Esophagus squamous epithelium (tissue), 5 donors: ENCODE results near the gene ZNF592. TPM values are rescaled to one million over a fixed set of nuclear protein-coding genes. Genes with fewer than 3 reads are reported as not detected.

ENCODE experiments used
- DNase-seq: peaks from one replicate; lab custom pipeline; 2025; lab: John Stamatoyannopoulos, UW
- H3K27ac ChIP-seq, 4 donors: fragments of 200-600 bp; sonication (generic); one replicate each; pipeline ENCODE4 v1.5.1; 2016 to 2019; ENCODE audit warnings: mild to moderate bottlenecking in 1 of 4
- H3K27me3 ChIP-seq, 4 donors: fragments of 200-600 bp; sonication (generic); 1 replicate in 3 of 4; 2 replicates in 1 of 4; pipeline versions ENCODE4 v1.5.1 to v1.6.0; 2017 to 2021; ENCODE audit warnings: antibody characterized with exemption in 1 of 4
- H3K36me3 ChIP-seq, 3 donors: fragments of 200-600 bp; sonication (generic); one replicate each; pipeline ENCODE4 v1.5.1; 2016 to 2019
- H3K4me1 ChIP-seq, 3 donors: fragments of 200-600 bp; sonication (generic); one replicate each; pipeline ENCODE4 v1.5.1; 2017 to 2019
- H3K4me3 ChIP-seq, 4 donors: fragments of 200-600 bp; sonication (generic); 1 replicate in 3 of 4; 2 replicates in 1 of 4; pipeline ENCODE4 v1.5.1; 2016 to 2019; ENCODE audit warnings: mild to moderate bottlenecking in 2 of 4, moderate library complexity in 1 of 4
- H3K9me3 ChIP-seq, 3 donors: fragments of 200-600 bp; sonication (generic); one replicate each; pipeline ENCODE4 v1.5.1; 2016 to 2019
- CTCF ChIP-seq, 6 experiments: fragments of 450-650 bp in 4 of 6; fragments of 200-600 bp in 2 of 6; sonication (generic) in 2 of 6; IDR thresholded peaks; one replicate each; pipeline ENCODE4 v1.5.1; 2016 to 2019; ENCODE audit warnings: antibody characterized with exemption in 6 of 6, mild to moderate bottlenecking in 4 of 6, moderate library complexity in 4 of 6
- POLR2A ChIP-seq, 4 donors: fragments of 450-650 bp; IDR thresholded peaks; one replicate each; pipeline ENCODE4 v1.6.1; 2017; ENCODE audit warnings: antibody characterized with exemption in 4 of 4, mild to moderate bottlenecking in 4 of 4, moderate library complexity in 3 of 4
- WGBS, 2 donors: methylation state at CpG; one replicate each; pipeline ENCODE4 v1.1.5; 2018; 5-methylcytosine and 5-hydroxymethylcytosine counted together
- intact Hi-C: fragments of 100-400 bp; cut with DNase I; formaldehyde crosslinking; loops from one replicate; pipeline ENCODE4 v1.15.0; 2022
- total RNA-seq, 4 donors: library from RNA; depleted of rRNA; stranded (reverse); fragments of >200 nt; gene quantifications; one replicate each; pipeline ENCODE4 v1.1.0, GENCODE V29; 2016
- donor health status: DM: yes; HTN: yes; CAD: no.

The ZNF592 gene
- total RNA-seq, 4 donors from 2014 or later: 8.0 to 12.2 (median 10.3) TPM

- Histone ChIP-seq H3K4me1 (peaks cover 4 to 76% (median 8%) of the 10 kb centered on the region in 3 donors), H3K9me3 (no peaks in the 10 kb centered on the region), H3K4me3 (no peak overlapping the region), H3K27me3 (no peaks in the 10 kb centered on the region), H3K36me3 (no peaks in the 10 kb centered on the region), H3K27ac (no peak overlapping the region)
- no peak for TF ChIP-seq CTCF (IDR thresholded peaks at IDR 0.05)
- no peak for TF ChIP-seq POLR2A (IDR thresholded peaks at IDR 0.05)
- intact Hi-C loops: no loop called here
- 100% methylated on average over 1 of the region's 1 CpG; no CpG with 5 or more reads in 1 of the 2 donors for WGBS, 2 donors
- no peak for DNase-seq
Observed at GRCh38 chr15:84755736-84756527, 7.5 kb downstream of the ZNF592 start.

GRCh38 chr15:84759018-84759417 lies 10.6 kb downstream of the ZNF592 start:
- TF ChIP-seq POLR2A (IDR thresholded peaks at IDR 0.05) (no peak), CTCF (IDR thresholded peaks at IDR 0.05) (no peak)
- WGBS, 2 donors: 70 to 100% methylated on average over 1 of the region's 1 CpG
- Histone ChIP-seq H3K27me3 (no peaks in the 10 kb centered on the region), H3K36me3 (no peaks in the 10 kb centered on the region), H3K4me1 (peaks cover 0 to 79% (median 5%) of the 10 kb centered on the region in 3 donors), H3K27ac (no peak overlapping the region), H3K4me3 (no peak overlapping the region), H3K9me3 (no peaks in the 10 kb centered on the region)
- intact Hi-C loops: no loop called here
- DNase-seq: no peak

- 93 to 100% methylated on average over 1 of the region's 1 CpG for WGBS, 2 donors
- TF ChIP-seq CTCF (IDR thresholded peaks at IDR 0.05) (no peak), POLR2A (IDR thresholded peaks at IDR 0.05) (no peak)
Observed at GRCh38 chr15:84760219-84760618, 11.8 kb downstream of the ZNF592 start.

GRCh38 chr15:84761607-84762131 lies 13.3 kb downstream of the ZNF592 start:
- H3K9me3 ChIP-seq: no peaks in the 10 kb centered on the region
- peaks cover 0 to 24% (median 0%) of the 10 kb centered on the region in 3 donors for H3K36me3 ChIP-seq
- intact Hi-C loops: no loop called here
- no peak for TF ChIP-seq POLR2A (IDR thresholded peaks at IDR 0.05)
- no peak for TF ChIP-seq CTCF (IDR thresholded peaks at IDR 0.05)
- H3K27ac ChIP-seq: peak overlapping the region in 1 of 4 donors; percentile 41
- peaks cover 0 to 66% (median 8%) of the 10 kb centered on the region in 3 donors for H3K4me1 ChIP-seq
- WGBS, 2 donors: 33 to 40% methylated on average over 4 of the region's 4 CpGs
- H3K27me3 ChIP-seq: no peaks in the 10 kb centered on the region
- no peak for DNase-seq
- no peak overlapping the region for H3K4me3 ChIP-seq

More at GRCh38 chr15:84760219-84760618, 11.8 kb downstream of the ZNF592 start:
- Histone ChIP-seq H3K36me3 (peaks cover 0 to 10% (median 0%) of the 10 kb centered on the region in 3 donors), H3K9me3 (no peaks in the 10 kb centered on the region), H3K4me3 (no peak overlapping the region), H3K27me3 (no peaks in the 10 kb centered on the region), H3K27ac (no peak overlapping the region), H3K4me1 (peaks cover 0 to 79% (median 8%) of the 10 kb centered on the region in 3 donors)
- intact Hi-C loops: no loop called here
- DNase-seq: no peak
